22Rv1 (cell line): ENCODE measurements around the gene ZNF524.

ENCODE experiments used
- H3K27ac ChIP-seq: fragments of 450-650 bp; 2 replicates; pipeline ENCODE4 v1.5.1; 2017
- ZFX ChIP-seq: fragments of 450-650 bp; IDR thresholded peaks from 2 replicates; pipeline ENCODE4 v1.6.1; 2017; ENCODE audit warnings: antibody characterized with exemption, borderline replicate concordance
- TF ChIP-seq, protein P1 (sequence below): fragments of 450-650 bp; IDR thresholded peaks from 2 replicates; pipeline ENCODE4 v1.5.1; 2017; ENCODE audit warnings: mild to moderate bottlenecking

The ZNF524 gene

DNA sequence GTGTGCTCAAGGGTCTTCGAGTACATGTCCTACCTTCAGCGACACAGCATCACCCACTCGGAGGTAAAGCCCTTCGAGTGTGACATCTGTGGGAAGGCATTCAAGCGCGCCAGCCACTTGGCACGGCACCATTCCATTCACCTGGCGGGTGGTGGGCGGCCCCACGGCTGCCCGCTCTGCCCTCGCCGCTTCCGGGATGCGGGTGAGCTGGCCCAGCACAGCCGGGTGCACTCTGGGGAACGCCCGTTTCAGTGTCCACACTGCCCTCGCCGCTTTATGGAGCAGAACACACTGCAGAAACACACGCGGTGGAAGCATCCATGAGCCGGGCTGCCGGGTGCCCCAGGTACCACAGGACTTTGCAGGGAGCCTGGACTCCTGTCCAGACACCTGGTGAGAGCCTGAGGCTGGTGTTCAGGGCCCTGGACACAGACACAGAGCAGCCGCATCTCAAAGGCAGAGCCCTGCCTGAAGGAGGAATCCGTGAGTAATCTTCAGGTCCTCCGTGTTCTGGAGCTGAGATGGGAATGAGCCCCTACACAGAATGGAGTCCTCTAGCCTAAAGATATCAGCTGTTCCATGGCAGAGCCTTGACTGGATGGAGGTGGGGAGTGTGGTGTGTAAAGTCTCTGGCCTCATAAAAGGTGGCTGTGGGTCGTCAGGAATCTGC lies 44.9 kb downstream of the ZNF524 start:
- TF ChIP-seq, protein P1, sequence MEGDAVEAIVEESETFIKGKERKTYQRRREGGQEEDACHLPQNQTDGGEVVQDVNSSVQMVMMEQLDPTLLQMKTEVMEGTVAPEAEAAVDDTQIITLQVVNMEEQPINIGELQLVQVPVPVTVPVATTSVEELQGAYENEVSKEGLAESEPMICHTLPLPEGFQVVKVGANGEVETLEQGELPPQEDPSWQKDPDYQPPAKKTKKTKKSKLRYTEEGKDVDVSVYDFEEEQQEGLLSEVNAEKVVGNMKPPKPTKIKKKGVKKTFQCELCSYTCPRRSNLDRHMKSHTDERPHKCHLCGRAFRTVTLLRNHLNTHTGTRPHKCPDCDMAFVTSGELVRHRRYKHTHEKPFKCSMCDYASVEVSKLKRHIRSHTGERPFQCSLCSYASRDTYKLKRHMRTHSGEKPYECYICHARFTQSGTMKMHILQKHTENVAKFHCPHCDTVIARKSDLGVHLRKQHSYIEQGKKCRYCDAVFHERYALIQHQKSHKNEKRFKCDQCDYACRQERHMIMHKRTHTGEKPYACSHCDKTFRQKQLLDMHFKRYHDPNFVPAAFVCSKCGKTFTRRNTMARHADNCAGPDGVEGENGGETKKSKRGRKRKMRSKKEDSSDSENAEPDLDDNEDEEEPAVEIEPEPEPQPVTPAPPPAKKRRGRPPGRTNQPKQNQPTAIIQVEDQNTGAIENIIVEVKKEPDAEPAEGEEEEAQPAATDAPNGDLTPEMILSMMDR: no peak
- TF ChIP-seq ZFX: no peak
- peak overlapping the region; percentile 97; the same call in 1 of the 2 replicates for H3K27ac ChIP-seq

DNA sequence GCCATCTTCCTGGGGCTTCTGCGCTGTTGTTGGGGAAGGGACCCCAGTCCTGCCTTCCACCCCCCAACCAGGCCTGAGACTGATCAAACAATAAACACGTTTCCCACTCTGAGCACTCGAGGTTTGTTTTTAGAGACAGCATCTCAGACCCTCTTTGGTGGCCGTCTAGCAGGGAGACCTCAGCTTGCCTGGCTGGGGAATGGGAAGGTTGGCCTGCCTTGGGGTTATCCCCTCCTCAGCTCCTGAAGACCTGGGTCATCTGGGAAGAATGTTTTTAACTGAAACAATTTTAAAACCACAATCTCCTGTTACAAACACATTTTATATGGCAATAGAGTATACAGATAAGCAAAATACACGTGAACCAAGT lies 45.4 kb downstream of the ZNF524 start:
- TF ChIP-seq ZFX: no peak
- TF ChIP-seq, protein P1: no peak
- H3K27ac ChIP-seq: peak overlapping the region; percentile 97; the same call in 1 of the 2 replicates

DNA sequence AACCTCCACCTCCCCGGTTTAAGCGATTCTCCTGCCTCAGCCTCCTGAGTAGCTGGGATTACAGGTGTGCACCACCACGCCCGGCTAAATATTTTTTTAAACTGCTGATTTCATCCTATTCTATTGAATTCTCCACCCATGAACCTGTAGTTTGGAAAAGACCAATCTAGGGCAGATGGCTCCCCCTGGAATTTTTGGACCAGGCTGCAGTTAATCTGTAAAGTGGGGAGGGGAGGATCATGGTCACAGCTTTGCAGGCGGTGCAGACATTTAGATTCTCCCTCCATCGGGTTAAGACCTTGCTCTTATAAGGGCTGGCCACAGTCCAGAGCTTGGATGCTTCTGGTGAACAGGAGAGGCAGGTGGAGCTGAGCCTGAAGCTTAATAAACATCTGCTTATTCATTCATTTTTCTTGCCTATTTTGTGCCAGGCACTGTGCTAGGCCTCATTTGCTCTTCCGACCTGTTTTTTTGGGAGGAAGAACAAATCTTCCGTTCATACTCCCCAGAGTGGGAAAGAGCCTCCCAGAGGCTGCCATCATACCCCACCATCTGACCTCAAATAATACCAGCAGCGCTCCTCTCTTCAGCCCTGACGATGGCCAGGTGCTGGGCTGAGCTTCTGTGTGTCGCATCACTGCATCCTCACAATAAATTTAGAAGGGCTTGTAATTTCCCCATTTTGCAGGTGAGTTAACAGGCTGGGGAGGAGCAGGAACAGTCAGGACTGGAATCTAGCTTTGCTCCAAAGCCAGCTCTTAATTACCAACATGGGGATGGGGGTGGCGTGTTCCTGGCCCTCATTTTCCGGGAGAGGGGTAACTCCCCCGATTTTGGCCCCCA lies 47.0 kb downstream of the ZNF524 start:
- TF ChIP-seq, protein P1: no peak
- no peak for TF ChIP-seq ZFX
- peak overlapping the region; percentile 85 for H3K27ac ChIP-seq

DNA sequence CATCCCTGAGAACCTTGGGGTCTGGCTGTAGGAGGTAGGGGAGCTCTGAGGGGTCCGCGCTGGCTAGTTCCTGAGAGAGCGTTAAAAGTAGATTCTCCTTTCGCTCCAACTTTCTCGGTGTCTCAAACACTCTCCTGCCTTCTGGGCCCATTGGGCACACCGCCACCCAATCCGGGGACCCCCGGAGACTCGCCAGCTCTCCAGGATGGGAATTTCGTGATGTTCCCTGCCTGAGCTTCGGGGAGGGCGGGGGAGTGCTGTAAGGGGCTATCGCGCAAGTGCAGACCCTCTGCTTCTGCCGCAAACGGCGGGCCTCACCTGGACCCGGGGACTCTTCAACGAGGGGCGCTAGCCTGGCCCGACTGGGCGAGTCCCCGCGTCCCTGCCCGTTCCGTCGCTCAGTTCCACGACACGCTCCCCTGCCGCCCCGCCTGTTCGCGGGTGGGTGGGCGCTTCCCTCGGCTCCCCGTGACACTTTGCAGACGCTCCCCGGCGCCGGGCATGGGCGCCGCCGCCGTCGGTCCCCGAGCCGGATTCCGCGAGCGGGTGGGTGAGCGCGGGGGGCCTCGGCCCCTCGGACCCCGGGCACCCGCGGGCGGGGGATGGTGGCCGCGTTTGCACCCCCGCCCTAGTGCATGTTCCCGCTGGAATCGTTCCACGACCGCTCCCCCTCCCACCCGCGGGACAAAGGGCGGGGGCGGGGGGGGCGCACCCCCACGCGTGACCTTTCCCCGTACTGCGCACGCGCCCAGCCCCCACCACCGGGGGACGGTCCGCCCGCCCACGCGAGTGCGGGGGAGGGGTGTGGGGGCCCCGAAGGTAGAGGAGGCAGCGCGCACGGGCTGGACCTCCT lies 47.9 kb downstream of the ZNF524 start, which contains the start of gene CCDC106:
CCDC106 (plus strand) TSS at position 481 of the 853 bp plus-strand sequence. CDS start 835 bp downstream, outside the sequence.
- TF ChIP-seq, protein P1: no peak
- H3K27ac ChIP-seq: peak within 1 kb of the TSS; percentile 85

DNA sequence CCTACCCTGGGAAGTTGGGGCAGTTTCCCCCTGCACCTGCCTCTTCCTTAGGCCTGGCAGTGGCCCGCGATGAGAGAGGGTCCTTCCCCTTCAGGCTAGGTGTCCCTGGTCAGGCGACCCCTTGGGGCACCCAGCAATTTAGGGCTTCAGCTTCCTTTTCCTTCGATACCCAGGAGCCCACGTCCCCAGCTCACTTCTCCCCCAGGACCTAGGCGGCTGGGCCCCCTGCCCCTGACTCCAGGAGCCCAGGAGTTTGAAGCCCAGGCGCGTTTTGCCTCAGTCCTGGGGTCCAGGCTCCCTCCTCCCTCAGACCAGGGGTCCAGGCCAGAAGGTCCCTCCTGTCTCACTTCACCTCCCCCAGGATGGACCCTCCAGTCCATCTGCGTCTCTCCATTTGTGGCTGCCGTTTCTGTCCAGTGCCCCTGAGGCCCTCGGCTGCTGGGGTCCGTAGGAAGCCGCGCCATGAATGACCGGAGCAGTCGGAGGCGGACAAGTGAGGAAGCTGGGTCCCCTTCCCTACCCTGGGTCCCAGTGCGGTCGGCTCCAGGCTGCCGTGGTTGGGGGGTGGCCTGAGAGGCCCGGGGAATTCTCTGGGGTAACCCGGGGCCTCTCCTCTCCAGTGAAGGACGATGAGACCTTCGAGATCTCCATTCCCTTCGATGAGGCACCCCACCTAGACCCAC lies 48.6 kb downstream of the ZNF524 start:
- H3K27ac ChIP-seq: peak overlapping the region; percentile 85
- no peak for TF ChIP-seq ZFX
- TF ChIP-seq, protein P1: no peak

DNA sequence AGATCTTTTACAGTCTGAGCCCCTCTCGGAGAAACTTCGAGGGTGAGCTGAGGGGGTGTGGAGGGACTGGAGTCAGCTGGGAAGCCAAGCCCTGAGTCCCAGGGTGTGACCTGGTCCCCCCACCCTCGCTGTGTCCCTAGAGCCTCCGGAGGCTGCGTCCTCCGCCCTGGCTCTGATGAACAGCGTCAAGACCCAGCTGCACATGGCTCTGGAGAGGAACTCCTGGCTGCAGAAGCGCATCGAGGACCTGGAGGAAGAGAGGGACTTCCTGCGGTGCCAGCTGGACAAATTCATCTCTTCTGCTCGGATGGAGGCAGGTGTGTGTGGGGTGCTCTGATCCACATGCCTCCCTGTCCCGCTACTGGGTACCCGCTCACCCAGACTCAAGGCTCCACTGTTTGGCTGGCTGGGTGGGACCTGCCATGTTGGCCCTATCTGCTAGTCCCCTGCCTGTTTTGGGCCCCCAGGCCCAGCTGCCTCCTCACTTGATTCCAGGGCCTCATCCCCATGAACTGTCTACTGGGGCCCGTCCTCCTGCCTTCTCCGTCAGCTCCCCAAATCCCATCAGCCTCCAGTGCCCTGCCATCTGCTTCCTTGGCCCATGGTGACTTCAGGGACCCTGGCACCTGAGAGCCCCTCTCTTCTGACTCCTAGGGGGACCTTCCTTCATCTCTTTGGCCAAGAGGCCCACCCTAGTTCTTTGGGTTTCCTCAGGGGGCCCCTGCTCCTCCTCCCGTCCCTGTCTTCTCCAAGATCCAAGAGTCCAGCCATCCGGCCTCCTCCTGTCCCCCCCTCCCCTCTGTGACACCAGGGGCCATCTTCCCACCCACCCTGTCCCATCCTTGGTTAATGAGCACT lies 49.4 kb downstream of the ZNF524 start:
- TF ChIP-seq, protein P1: no peak
- TF ChIP-seq ZFX: no peak
- H3K27ac ChIP-seq: peak overlapping the region; percentile 85
